C4-2B (cell line): ENCODE results near the gene TARBP2.
"Not testable (repeated sequence)": the region's sequence is repeated elsewhere in the genome, so short reads cannot be mapped to it uniquely, and the experiment has no call there.

ENCODE experiments used
- ZFX ChIP-seq: fragments of 450-650 bp; IDR thresholded peaks from 2 replicates; pipeline ENCODE4 v1.6.1; 2017
- TF ChIP-seq, protein P1 (sequence below): fragments of 450-650 bp; conservative IDR thresholded peaks from 2 replicates; pipeline ENCODE4 v1.5.1; 2017; ENCODE audit warnings: mild to moderate bottlenecking

DNA sequence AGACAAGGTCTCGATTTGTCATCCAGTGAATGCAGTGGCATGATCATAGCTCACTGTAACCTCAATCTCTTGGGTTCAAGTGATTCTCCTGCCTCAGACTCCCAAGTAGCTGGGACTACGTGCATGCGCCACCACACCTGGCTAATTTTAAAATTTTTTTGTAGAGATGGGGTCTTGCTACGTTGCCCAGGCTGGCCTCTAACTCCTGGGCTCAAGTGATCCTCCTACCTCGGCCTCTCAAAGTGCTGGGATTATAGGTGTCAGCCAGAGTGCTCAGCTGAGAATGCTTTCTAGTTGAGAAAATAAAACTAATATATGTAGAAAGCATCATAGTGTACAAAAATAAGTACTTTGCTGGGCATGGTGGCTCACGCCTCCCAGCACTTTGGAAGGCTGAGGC lies 47.3 kb downstream of the TARBP2 start:
- TF ChIP-seq, protein P1, sequence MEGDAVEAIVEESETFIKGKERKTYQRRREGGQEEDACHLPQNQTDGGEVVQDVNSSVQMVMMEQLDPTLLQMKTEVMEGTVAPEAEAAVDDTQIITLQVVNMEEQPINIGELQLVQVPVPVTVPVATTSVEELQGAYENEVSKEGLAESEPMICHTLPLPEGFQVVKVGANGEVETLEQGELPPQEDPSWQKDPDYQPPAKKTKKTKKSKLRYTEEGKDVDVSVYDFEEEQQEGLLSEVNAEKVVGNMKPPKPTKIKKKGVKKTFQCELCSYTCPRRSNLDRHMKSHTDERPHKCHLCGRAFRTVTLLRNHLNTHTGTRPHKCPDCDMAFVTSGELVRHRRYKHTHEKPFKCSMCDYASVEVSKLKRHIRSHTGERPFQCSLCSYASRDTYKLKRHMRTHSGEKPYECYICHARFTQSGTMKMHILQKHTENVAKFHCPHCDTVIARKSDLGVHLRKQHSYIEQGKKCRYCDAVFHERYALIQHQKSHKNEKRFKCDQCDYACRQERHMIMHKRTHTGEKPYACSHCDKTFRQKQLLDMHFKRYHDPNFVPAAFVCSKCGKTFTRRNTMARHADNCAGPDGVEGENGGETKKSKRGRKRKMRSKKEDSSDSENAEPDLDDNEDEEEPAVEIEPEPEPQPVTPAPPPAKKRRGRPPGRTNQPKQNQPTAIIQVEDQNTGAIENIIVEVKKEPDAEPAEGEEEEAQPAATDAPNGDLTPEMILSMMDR, result not testable (repeated sequence)
- not testable (repeated sequence) for TF ChIP-seq ZFX
